Measurements from ENCODE around the gene TMEM178B. TPM values are rescaled to one million over a fixed set of nuclear protein-coding genes. Genes with fewer than 3 reads are reported as not detected.
"Not testable (repeated sequence)": the region's sequence is repeated elsewhere in the genome, so short reads cannot be mapped to it uniquely, and the experiment has no call there.

TMEM178B gene
- total RNA-seq, 2 experiments from 2014 or later = 1.7 TPM

GRCh38 chr7:141055146-141055545 is 18.7 kb upstream of the TMEM178B start:
- ChIA-PET CTCF (no interaction called here), POLR2A (no interaction called here)
- no peak overlapping the region for H3K4me3 Mint-ChIP-seq
- H3K4me1 Mint-ChIP-seq = peaks cover 30% of the 10 kb centered on the region
- peaks cover 5% of the 10 kb centered on the region for H3K27me3 Mint-ChIP-seq
- no peak overlapping the region for H3K27ac Mint-ChIP-seq
- no peaks in the 10 kb centered on the region for H3K36me3 Mint-ChIP-seq (ENCODE audit: low read depth)
- no peaks in the 10 kb centered on the region for H3K9me3 Mint-ChIP-seq
- no peak for DNase-seq

- CTCF ChIA-PET = no interaction called here
- DNase-seq = no peak
- no peak overlapping the region for H3K4me3 Mint-ChIP-seq
- H3K9me3 Mint-ChIP-seq = no peaks in the 10 kb centered on the region
- H3K4me1 Mint-ChIP-seq = peaks cover 18% of the 10 kb centered on the region
- no peaks in the 10 kb centered on the region for H3K36me3 Mint-ChIP-seq (ENCODE audit: low read depth)
- no peak overlapping the region for H3K27ac Mint-ChIP-seq
- H3K27me3 Mint-ChIP-seq = peaks cover 7% of the 10 kb centered on the region
- POLR2A ChIA-PET = no interaction called here
These were observed 16.1 kb upstream of the TMEM178B start for GRCh38 chr7:141057788-141058187.

- H3K27ac Mint-ChIP-seq; H3K9me3 Mint-ChIP-seq; H3K4me3 Mint-ChIP-seq; H3K36me3 Mint-ChIP-seq (ENCODE audit: low read depth); POLR2A ChIA-PET; CTCF ChIA-PET; DNase-seq: not testable (repeated sequence)
- Mint-ChIP-seq H3K4me1 (peaks cover 18% of the 10 kb centered on the region), H3K27me3 (peaks cover 36% of the 10 kb centered on the region)
These were observed 6.0 kb upstream of the TMEM178B start for GRCh38 chr7:141067856-141068255.

GRCh38 chr7:141071260-141071854 is 2.5 kb upstream of the TMEM178B start:
- peaks cover 23% of the 10 kb centered on the region for H3K4me1 Mint-ChIP-seq
- H3K27ac Mint-ChIP-seq = no peak overlapping the region
- peak; percentile 70 for DNase-seq
- CTCF ChIA-PET = interaction anchor here (1.2 kb wide), 1 partner anchor 56 kb away, joined by 7 read pairs; the partner anchor contains the start of gene MRPS33
- H3K36me3 Mint-ChIP-seq (ENCODE audit: low read depth) = no peaks in the 10 kb centered on the region
- peak overlapping the region; percentile 67 for H3K4me3 Mint-ChIP-seq
- POLR2A ChIA-PET = interaction anchor here (1.1 to 2.3 kb wide), 3 partner anchors 18 to 667 kb away, joined by 6 to 7 read pairs (median 7); partner anchors contain the start of genes MRPS33 and SSBP1
- peaks cover 46% of the 10 kb centered on the region for H3K27me3 Mint-ChIP-seq
- no peaks in the 10 kb centered on the region for H3K9me3 Mint-ChIP-seq

GRCh38 chr7:141071855-141072547 is 1.9 kb upstream of the TMEM178B start:
- no peak for DNase-seq
- peaks cover 46% of the 10 kb centered on the region for H3K27me3 Mint-ChIP-seq
- H3K36me3 Mint-ChIP-seq (ENCODE audit: low read depth) = no peaks in the 10 kb centered on the region
- H3K27ac Mint-ChIP-seq = no peak overlapping the region
- CTCF ChIA-PET = interaction anchor here (0.9 to 1.2 kb wide), 2 partner anchors 57 to 459 kb away, joined by 3 to 7 read pairs; partner anchors contain the start of gene MRPS33
- H3K4me3 Mint-ChIP-seq = peak overlapping the region; percentile 67
- POLR2A ChIA-PET = interaction anchor here (0.6 to 2.3 kb wide), 4 partner anchors 18 to 666 kb away, joined by 3 to 7 read pairs (median 6); partner anchors contain the start of genes BRAF, MRPS33 and SSBP1
- H3K9me3 Mint-ChIP-seq = no peaks in the 10 kb centered on the region
- H3K4me1 Mint-ChIP-seq = peaks cover 23% of the 10 kb centered on the region

GRCh38 chr7:141072548-141073172 is 1.2 kb upstream of the TMEM178B start:
- H3K27me3 Mint-ChIP-seq = peaks cover 46% of the 10 kb centered on the region
- DNase-seq = peak; percentile 55
- ChIA-PET CTCF (interaction anchor here (0.9 to 1.2 kb wide), 2 partner anchors 58 to 458 kb away, joined by 3 to 7 read pairs; partner anchors contain the start of gene MRPS33), POLR2A (interaction anchor here (0.6 to 2.3 kb wide), 4 partner anchors 19 to 665 kb away, joined by 3 to 7 read pairs (median 6); partner anchors contain the start of genes BRAF, MRPS33 and SSBP1)
- H3K4me3 Mint-ChIP-seq = peak overlapping the region; percentile 67
- H3K36me3 Mint-ChIP-seq (ENCODE audit: low read depth) = no peaks in the 10 kb centered on the region
- no peaks in the 10 kb centered on the region for H3K9me3 Mint-ChIP-seq
- peaks cover 23% of the 10 kb centered on the region for H3K4me1 Mint-ChIP-seq
- H3K27ac Mint-ChIP-seq = no peak overlapping the region

- Mint-ChIP-seq H3K27ac (no peak overlapping the region), H3K4me1 (peaks cover 23% of the 10 kb centered on the region), H3K4me3 (peak overlapping the region; percentile 67), H3K27me3 (peaks cover 46% of the 10 kb centered on the region), H3K36me3 (ENCODE audit: low read depth) (no peaks in the 10 kb centered on the region), H3K9me3 (no peaks in the 10 kb centered on the region)
- CTCF ChIA-PET = no interaction called here
- peak; percentile 34 for DNase-seq
- POLR2A ChIA-PET = interaction anchor here (1.6 to 2.3 kb wide), 2 partner anchors 58 to 665 kb away, joined by 6 to 7 read pairs; partner anchors contain the start of genes MRPS33 and SSBP1
These were observed 657 bp upstream of the TMEM178B start for GRCh38 chr7:141073173-141073640.

GRCh38 chr7:141074162-141074991 is 513 bp downstream of the TMEM178B start:
- POLR2A ChIA-PET = no interaction called here
- Mint-ChIP-seq H3K27ac (no peak overlapping the region), H3K4me1 (peaks cover 23% of the 10 kb centered on the region), H3K27me3 (peaks cover 41% of the 10 kb centered on the region), H3K4me3 (peak overlapping the region; percentile 69), H3K36me3 (ENCODE audit: low read depth) (no peaks in the 10 kb centered on the region), H3K9me3 (no peaks in the 10 kb centered on the region)
- CTCF ChIA-PET = interaction anchor here (1.3 kb wide), 1 partner anchor 48 kb away, joined by 3 read pairs; no protein-coding TSS in a partner anchor
- DNase-seq = peak; percentile 41

GRCh38 chr7:141074997-141075396 is 1.1 kb downstream of the TMEM178B start:
- POLR2A ChIA-PET = no interaction called here
- H3K9me3 Mint-ChIP-seq = no peaks in the 10 kb centered on the region
- H3K27me3 Mint-ChIP-seq = peaks cover 36% of the 10 kb centered on the region

GRCh38 chr7:141076377-141076776 is 2.5 kb downstream of the TMEM178B start:
- no peak overlapping the region for H3K27ac Mint-ChIP-seq
- H3K4me1 Mint-ChIP-seq = peaks cover 17% of the 10 kb centered on the region
- ChIA-PET CTCF (no interaction called here), POLR2A (no interaction called here)
- peaks cover 25% of the 10 kb centered on the region for H3K27me3 Mint-ChIP-seq
- no peak for DNase-seq
- no peaks in the 10 kb centered on the region for H3K9me3 Mint-ChIP-seq
- H3K4me3 Mint-ChIP-seq = no peak overlapping the region
- H3K36me3 Mint-ChIP-seq (ENCODE audit: low read depth) = no peaks in the 10 kb centered on the region

More at GRCh38 chr7:141074997-141075396, 1.1 kb downstream of the TMEM178B start:
- CTCF ChIA-PET = interaction anchor here (1.3 kb wide), 1 partner anchor 48 kb away, joined by 3 read pairs; no protein-coding TSS in a partner anchor
- DNase-seq = no peak
- Mint-ChIP-seq H3K4me1 (peaks cover 23% of the 10 kb centered on the region), H3K4me3 (peak overlapping the region; percentile 69), H3K36me3 (ENCODE audit: low read depth) (no peaks in the 10 kb centered on the region), H3K27ac (no peak overlapping the region)

- H3K36me3 Mint-ChIP-seq (ENCODE audit: low read depth) = no peaks in the 10 kb centered on the region
- H3K27ac Mint-ChIP-seq = no peak overlapping the region
- CTCF ChIA-PET = no interaction called here
- no peak overlapping the region for H3K4me3 Mint-ChIP-seq
- no peak for DNase-seq
- POLR2A ChIA-PET = no interaction called here
- peaks cover 15% of the 10 kb centered on the region for H3K27me3 Mint-ChIP-seq
- peaks cover 5% of the 10 kb centered on the region for H3K4me1 Mint-ChIP-seq
- no peaks in the 10 kb centered on the region for H3K9me3 Mint-ChIP-seq
These were observed 5.4 kb downstream of the TMEM178B start for GRCh38 chr7:141079219-141079618.

- H3K27ac Mint-ChIP-seq; H3K9me3 Mint-ChIP-seq; H3K4me3 Mint-ChIP-seq; POLR2A ChIA-PET; H3K36me3 Mint-ChIP-seq (ENCODE audit: low read depth); DNase-seq; H3K4me1 Mint-ChIP-seq; CTCF ChIA-PET: not testable (repeated sequence)
- peaks cover 11% of the 10 kb centered on the region for H3K27me3 Mint-ChIP-seq
These were observed 15.6 kb downstream of the TMEM178B start for GRCh38 chr7:141089490-141089889.
